Measurements from ENCODE around the gene EPG5. TPM values are rescaled to one million over a fixed set of nuclear protein-coding genes. Genes with fewer than 3 reads are reported as not detected.

The EPG5 gene
- total and polyA plus RNA-seq, 5 experiments from 2014 or later: 2.8 to 53.5 (median 4.7) TPM

- Mint-ChIP-seq H3K36me3 (peaks cover 26 to 89% (median 39%) of the 10 kb centered on the region in 3 donors), H3K4me1 (peaks cover 14 to 19% (median 16%) of the 10 kb centered on the region in 4 donors), H3K9me3 (no peaks in the 10 kb centered on the region), H3K27ac (peak overlapping the region in 1 of 10 donors; percentile 39), H3K4me3 (no peak overlapping the region), H3K27me3 (no peaks in the 10 kb centered on the region)
- DNase-seq (no peak), ATAC-seq (no peak)
- POLR2A ChIA-PET: no interaction called here
Observed at GRCh38 chr18:45939236-45939635, 27.9 kb downstream of the EPG5 start.

- no peaks in the 10 kb centered on the region for H3K27me3 Mint-ChIP-seq
- peaks cover 14 to 19% (median 16%) of the 10 kb centered on the region in 4 donors for H3K4me1 Mint-ChIP-seq
- H3K27ac Mint-ChIP-seq: peak overlapping the region in 7 of 10 donors; percentile 1 to 61 (median 5)
- DNase-seq (peak in 2 of 10 donors; percentile 17 to 51), ATAC-seq (peak in 1 of 2 donors; percentile 53)
- POLR2A ChIA-PET: no interaction called here
- peaks cover 21 to 87% (median 37%) of the 10 kb centered on the region in 3 donors for H3K36me3 Mint-ChIP-seq
- H3K9me3 Mint-ChIP-seq: no peaks in the 10 kb centered on the region
- H3K4me3 Mint-ChIP-seq: peak overlapping the region in 2 of 10 donors; percentile 2 to 43
Observed at GRCh38 chr18:45938488-45938935, 28.6 kb downstream of the EPG5 start.

GRCh38 chr18:45935591-45936335, 31.4 kb downstream of the EPG5 start:
- Mint-ChIP-seq H3K9me3 (no peaks in the 10 kb centered on the region), H3K27me3 (no peaks in the 10 kb centered on the region), H3K4me1 (peaks cover 14 to 25% (median 17%) of the 10 kb centered on the region in 4 donors), H3K36me3 (peaks cover 13 to 85% (median 22%) of the 10 kb centered on the region in 3 donors), H3K27ac (peak overlapping the region in 1 of 10 donors; percentile 50), H3K4me3 (no peak overlapping the region)
- DNase-seq (no peak), ATAC-seq (no peak)
- POLR2A ChIA-PET: no interaction called here

- H3K9me3 Mint-ChIP-seq: no peaks in the 10 kb centered on the region
- DNase-seq (no peak), ATAC-seq (no peak)
- H3K27me3 Mint-ChIP-seq: no peaks in the 10 kb centered on the region
- H3K4me1 Mint-ChIP-seq: peaks cover 0 to 6% (median 4%) of the 10 kb centered on the region in 4 donors
- H3K36me3 Mint-ChIP-seq: peaks cover under 1 to 84% (median 25%) of the 10 kb centered on the region in 3 donors
- peak overlapping the region in 3 of 10 donors; percentile 2 to 76 (median 22) for H3K27ac Mint-ChIP-seq
- H3K4me3 Mint-ChIP-seq: no peak overlapping the region
- POLR2A ChIA-PET: no interaction called here
Observed at GRCh38 chr18:45932708-45933107, 34.4 kb downstream of the EPG5 start.

GRCh38 chr18:45930963-45931362, 36.2 kb downstream of the EPG5 start:
- no peaks in the 10 kb centered on the region for H3K27me3 Mint-ChIP-seq
- ATAC-seq: peak in 1 of 2 donors; percentile 80
- peak in 3 of 10 donors; percentile 5 to 25 (median 12) for DNase-seq
- H3K27ac Mint-ChIP-seq: peak overlapping the region in 3 of 10 donors; percentile 21 to 43 (median 27)
- no peaks in the 10 kb centered on the region for H3K9me3 Mint-ChIP-seq
- H3K4me1 Mint-ChIP-seq: peaks cover 0 to 6% (median 3%) of the 10 kb centered on the region in 4 donors
- H3K4me3 Mint-ChIP-seq: no peak overlapping the region
- POLR2A ChIA-PET: no interaction called here
- peaks cover 5 to 90% (median 29%) of the 10 kb centered on the region in 3 donors for H3K36me3 Mint-ChIP-seq

- DNase-seq (no peak), ATAC-seq (no peak)
- Mint-ChIP-seq H3K4me1 (peaks cover 0 to 6% (median 4%) of the 10 kb centered on the region in 4 donors), H3K27ac (no peak overlapping the region), H3K4me3 (no peak overlapping the region), H3K27me3 (no peaks in the 10 kb centered on the region), H3K9me3 (no peaks in the 10 kb centered on the region), H3K36me3 (peaks cover 14 to 97% (median 47%) of the 10 kb centered on the region in 3 donors)
- POLR2A ChIA-PET: no interaction called here
Observed at GRCh38 chr18:45926691-45927090, 40.4 kb downstream of the EPG5 start.

GRCh38 chr18:45926085-45926484, 41.0 kb downstream of the EPG5 start:
- no peak overlapping the region for H3K4me3 Mint-ChIP-seq
- H3K9me3 Mint-ChIP-seq: no peaks in the 10 kb centered on the region
- DNase-seq: no peak
- peaks cover 5 to 7% (median 6%) of the 10 kb centered on the region in 4 donors for H3K4me1 Mint-ChIP-seq
- no peak overlapping the region for H3K27ac Mint-ChIP-seq
- POLR2A ChIA-PET: no interaction called here
- no peak for ATAC-seq
- no peaks in the 10 kb centered on the region for H3K27me3 Mint-ChIP-seq
- peaks cover 14 to 97% (median 43%) of the 10 kb centered on the region in 3 donors for H3K36me3 Mint-ChIP-seq

GRCh38 chr18:45923138-45923537, 44.0 kb downstream of the EPG5 start:
- POLR2A ChIA-PET: interaction anchor here (0.5 kb wide), 1 partner anchor 173 kb away, joined by 4 read pairs; no protein-coding TSS in a partner anchor
- DNase-seq (no peak), ATAC-seq (no peak)
- H3K27ac Mint-ChIP-seq: no peak overlapping the region
- H3K9me3 Mint-ChIP-seq: no peaks in the 10 kb centered on the region
- H3K36me3 Mint-ChIP-seq: peaks cover 14 to 94% (median 32%) of the 10 kb centered on the region in 3 donors
- no peak overlapping the region for H3K4me3 Mint-ChIP-seq
- H3K27me3 Mint-ChIP-seq: no peaks in the 10 kb centered on the region
- H3K4me1 Mint-ChIP-seq: peaks cover 12 to 20% (median 18%) of the 10 kb centered on the region in 4 donors

- H3K36me3 Mint-ChIP-seq: peaks cover 13 to 94% (median 34%) of the 10 kb centered on the region in 3 donors
Observed at GRCh38 chr18:45920367-45920766, 46.8 kb downstream of the EPG5 start.

GRCh38 chr18:45916302-45916701, 50.8 kb downstream of the EPG5 start:
- H3K4me3 Mint-ChIP-seq: no peak overlapping the region
- peak overlapping the region in 1 of 10 donors; percentile 24 for H3K27ac Mint-ChIP-seq
- H3K4me1 Mint-ChIP-seq: peaks cover 14 to 16% (median 15%) of the 10 kb centered on the region in 4 donors
- POLR2A ChIA-PET: no interaction called here
- H3K36me3 Mint-ChIP-seq: peaks cover 14 to 90% (median 41%) of the 10 kb centered on the region in 3 donors
- no peak for ATAC-seq
- DNase-seq: no peak
- H3K27me3 Mint-ChIP-seq: no peaks in the 10 kb centered on the region
- H3K9me3 Mint-ChIP-seq: no peaks in the 10 kb centered on the region

More at GRCh38 chr18:45920367-45920766, 46.8 kb downstream of the EPG5 start:
- H3K27ac Mint-ChIP-seq: peak overlapping the region in 5 of 10 donors; percentile 7 to 54 (median 37)
- no peaks in the 10 kb centered on the region for H3K27me3 Mint-ChIP-seq
- peaks cover 12 to 20% (median 18%) of the 10 kb centered on the region in 4 donors for H3K4me1 Mint-ChIP-seq
- no peak overlapping the region for H3K4me3 Mint-ChIP-seq
- no peaks in the 10 kb centered on the region for H3K9me3 Mint-ChIP-seq
- POLR2A ChIA-PET: no interaction called here
- ATAC-seq (no peak), DNase-seq (no peak)

- Mint-ChIP-seq H3K27ac (peak overlapping the region in 1 of 10 donors; percentile 15), H3K4me3 (no peak overlapping the region), H3K27me3 (no peaks in the 10 kb centered on the region), H3K36me3 (peaks cover 14 to 91% (median 47%) of the 10 kb centered on the region in 3 donors), H3K4me1 (peaks cover 0 to 3% (median 2%) of the 10 kb centered on the region in 4 donors), H3K9me3 (no peaks in the 10 kb centered on the region)
- DNase-seq (no peak), ATAC-seq (no peak)
- POLR2A ChIA-PET: no interaction called here
Observed at GRCh38 chr18:45913276-45913675, 53.9 kb downstream of the EPG5 start.

- Mint-ChIP-seq H3K9me3 (no peaks in the 10 kb centered on the region), H3K4me1 (peaks cover 0 to 7% (median 3%) of the 10 kb centered on the region in 4 donors), H3K27me3 (no peaks in the 10 kb centered on the region), H3K4me3 (no peak overlapping the region), H3K27ac (peak overlapping the region in 2 of 10 donors; percentile 28 to 47), H3K36me3 (peaks cover 12 to 94% (median 49%) of the 10 kb centered on the region in 3 donors)
- POLR2A ChIA-PET: no interaction called here
- ATAC-seq (peak; percentile 72 to 87), DNase-seq (peak; percentile 30 to 78 (median 58))
Observed at GRCh38 chr18:45910405-45911023, 56.6 kb downstream of the EPG5 start.
